Neuron (in vitro differentiated cells): ENCODE results near the gene CDC42EP2.

Source experiments
- H2AFZ ChIP-seq: one replicate; pipeline ENCODE4 v1.6.1; 2013; ENCODE audit warnings: low read depth, mild to moderate bottlenecking, inconsistent platforms, low read length, moderate library complexity
- H3K27me3 ChIP-seq: one replicate; pipeline ENCODE4 v1.6.1; 2013; ENCODE audit warnings: low read length; ENCODE audit not compliant: insufficient read depth
- H3K36me3 ChIP-seq: one replicate; pipeline ENCODE4 v1.6.1; 2013; ENCODE audit warnings: low read length; ENCODE audit not compliant: insufficient read depth
- H3K4me1 ChIP-seq: one replicate; pipeline ENCODE4 v1.6.1; 2013; ENCODE audit warnings: low read length; ENCODE audit not compliant: insufficient read depth
- H3K4me3 ChIP-seq: 2 replicates; pipeline ENCODE4 v1.5.1; 2013; ENCODE audit warnings: mild to moderate bottlenecking, low read length, moderate library complexity
- H3K9me3 ChIP-seq: one replicate; pipeline ENCODE4 v1.6.1; 2013; ENCODE audit warnings: low read length

CDC42EP2 gene

GRCh38 chr11:65314501-65315203 is at the start of gene CDC42EP2:
Gene CDC42EP2, plus strand, starts transcription at chr11:65314866. Its CDS starts 6,033 bp downstream, at chr11:65320899.
- Histone ChIP-seq H3K4me1 (peaks cover 38% of the 10 kb centered on the region), H3K36me3 (no peaks in the 10 kb centered on the region), H3K4me3 (peak within 1 kb of the TSS; percentile 89), H3K27me3 (no peaks in the 10 kb centered on the region), H3K9me3 (no peaks in the 10 kb centered on the region), H2AFZ (peak within 1 kb of the TSS; percentile 96)

GRCh38 chr11:65266210-65266609 is 48.5 kb upstream of the CDC42EP2 start:
- Histone ChIP-seq H3K36me3 (peaks cover 48% of the 10 kb centered on the region), H3K9me3 (no peaks in the 10 kb centered on the region), H3K4me1 (peaks cover 7% of the 10 kb centered on the region), H3K27me3 (no peaks in the 10 kb centered on the region), H3K4me3 (no peak overlapping the region), H2AFZ (no peak overlapping the region)

- Histone ChIP-seq H3K36me3 (peaks cover 48% of the 10 kb centered on the region), H2AFZ (no peak overlapping the region), H3K27me3 (no peaks in the 10 kb centered on the region), H3K4me1 (no peaks in the 10 kb centered on the region), H3K4me3 (no peak overlapping the region), H3K9me3 (no peaks in the 10 kb centered on the region)
Observed at GRCh38 chr11:65274735-65275682, 39.7 kb upstream of the CDC42EP2 start.

GRCh38 chr11:65275906-65276305 is 38.8 kb upstream of the CDC42EP2 start:
- H3K27me3 ChIP-seq, result no peaks in the 10 kb centered on the region
- peaks cover 49% of the 10 kb centered on the region for H3K36me3 ChIP-seq

GRCh38 chr11:65277631-65278277 is 36.9 kb upstream of the CDC42EP2 start:
- Histone ChIP-seq H3K4me1 (no peaks in the 10 kb centered on the region), H3K9me3 (no peaks in the 10 kb centered on the region), H2AFZ (no peak overlapping the region), H3K4me3 (no peak overlapping the region), H3K36me3 (peaks cover 60% of the 10 kb centered on the region), H3K27me3 (no peaks in the 10 kb centered on the region)

More at GRCh38 chr11:65275906-65276305, 38.8 kb upstream of the CDC42EP2 start:
- Histone ChIP-seq H3K4me1 (no peaks in the 10 kb centered on the region), H3K4me3 (no peak overlapping the region), H2AFZ (no peak overlapping the region), H3K9me3 (no peaks in the 10 kb centered on the region)

- Histone ChIP-seq H3K4me3 (no peak overlapping the region), H3K4me1 (no peaks in the 10 kb centered on the region), H3K9me3 (no peaks in the 10 kb centered on the region)
Observed at GRCh38 chr11:65278356-65278755, 36.3 kb upstream of the CDC42EP2 start.

GRCh38 chr11:65279279-65279678 is 35.4 kb upstream of the CDC42EP2 start:
- Histone ChIP-seq H3K4me1 (no peaks in the 10 kb centered on the region), H3K36me3 (peaks cover 73% of the 10 kb centered on the region)

More at GRCh38 chr11:65278356-65278755, 36.3 kb upstream of the CDC42EP2 start:
- Histone ChIP-seq H2AFZ (no peak overlapping the region), H3K36me3 (peaks cover 66% of the 10 kb centered on the region), H3K27me3 (no peaks in the 10 kb centered on the region)

GRCh38 chr11:65279741-65280440 is 34.8 kb upstream of the CDC42EP2 start:
- Histone ChIP-seq H3K4me1 (no peaks in the 10 kb centered on the region), H3K36me3 (peaks cover 74% of the 10 kb centered on the region), H2AFZ (no peak overlapping the region), H3K4me3 (no peak overlapping the region), H3K27me3 (no peaks in the 10 kb centered on the region), H3K9me3 (no peaks in the 10 kb centered on the region)

More at GRCh38 chr11:65279279-65279678, 35.4 kb upstream of the CDC42EP2 start:
- H3K4me3 ChIP-seq, result no peak overlapping the region
- no peaks in the 10 kb centered on the region for H3K27me3 ChIP-seq
- no peaks in the 10 kb centered on the region for H3K9me3 ChIP-seq
- no peak overlapping the region for H2AFZ ChIP-seq

- no peak overlapping the region for H3K4me3 ChIP-seq
- no peaks in the 10 kb centered on the region for H3K9me3 ChIP-seq
- no peaks in the 10 kb centered on the region for H3K27me3 ChIP-seq
- no peak overlapping the region for H2AFZ ChIP-seq
- peaks cover 76% of the 10 kb centered on the region for H3K36me3 ChIP-seq
- no peaks in the 10 kb centered on the region for H3K4me1 ChIP-seq
Observed at GRCh38 chr11:65280646-65281045, 34.0 kb upstream of the CDC42EP2 start.

- Histone ChIP-seq H3K4me1 (no peaks in the 10 kb centered on the region), H3K36me3 (peaks cover 76% of the 10 kb centered on the region), H2AFZ (no peak overlapping the region), H3K4me3 (no peak overlapping the region), H3K27me3 (no peaks in the 10 kb centered on the region), H3K9me3 (no peaks in the 10 kb centered on the region)
Observed at GRCh38 chr11:65286686-65287085, 28.0 kb upstream of the CDC42EP2 start.

- no peak overlapping the region for H2AFZ ChIP-seq
- H3K9me3 ChIP-seq, result no peaks in the 10 kb centered on the region
- no peaks in the 10 kb centered on the region for H3K4me1 ChIP-seq
- H3K27me3 ChIP-seq, result no peaks in the 10 kb centered on the region
- peaks cover 74% of the 10 kb centered on the region for H3K36me3 ChIP-seq
- no peak overlapping the region for H3K4me3 ChIP-seq
Observed at GRCh38 chr11:65287601-65288000, 27.1 kb upstream of the CDC42EP2 start.

- Histone ChIP-seq H3K9me3 (no peaks in the 10 kb centered on the region), H2AFZ (no peak overlapping the region), H3K4me3 (no peak overlapping the region), H3K27me3 (no peaks in the 10 kb centered on the region), H3K4me1 (no peaks in the 10 kb centered on the region), H3K36me3 (peaks cover 73% of the 10 kb centered on the region)
Observed at GRCh38 chr11:65288706-65289536, 25.7 kb upstream of the CDC42EP2 start.
